Transverse colon (tissue), 4 donors: ENCODE data around the gene SIK3. TPM values are rescaled to one million over a fixed set of nuclear protein-coding genes. Genes with fewer than 3 reads are reported as not detected.
A peak's percentile ranks its signal among the peaks of the same experiment; 100 is the strongest.

Source experiments
- DNase-seq: peaks from one replicate; pipeline ENCODE4 v3.0.0-alpha.2; 2019
- H3K27ac ChIP-seq, 4 donors: fragments of 200-600 bp; sonication (generic); 2 replicates each; pipeline ENCODE4 v1.5.1; 2016 to 2018; ENCODE audit warnings: inconsistent platforms in 4 of 4
- H3K27me3 ChIP-seq: fragments of 200-600 bp; sonication (generic); 2 replicates; pipeline ENCODE4 v1.5.1; 2017; ENCODE audit warnings: inconsistent platforms
- H3K36me3 ChIP-seq, 4 donors: fragments of 200-600 bp; sonication (generic); 2 replicates each; pipeline ENCODE4 v1.5.1; 2017 to 2019; ENCODE audit warnings: inconsistent platforms in 4 of 4
- H3K4me1 ChIP-seq, 4 donors: fragments of 200-600 bp; sonication (generic); 2 replicates each; pipeline ENCODE4 v1.5.1; 2017 to 2020; ENCODE audit warnings: inconsistent platforms in 4 of 4
- H3K4me3 ChIP-seq, 4 donors: fragments of 200-600 bp; sonication (generic); 1 replicate in 1 of 4; 2 replicates in 3 of 4; pipeline versions ENCODE4 v1.5.1 to v1.6.1; 2017 to 2019; ENCODE audit warnings: inconsistent platforms in 4 of 4
- H3K9me3 ChIP-seq, 2 donors: fragments of 200-600 bp; sonication (generic); 2 replicates each; pipeline ENCODE4 v1.5.1; 2017 to 2019; ENCODE audit warnings: inconsistent platforms in 2 of 2
- EP300 ChIP-seq: sonication (generic); formaldehyde crosslinking; IDR thresholded peaks from one replicate; pipeline ENCODE4 v1.6.1; 2017; ENCODE audit warnings: antibody characterized with exemption, low read depth
- POLR2A ChIP-seq: fragments of 450-650 bp; IDR thresholded peaks from one replicate; pipeline ENCODE4 v1.6.1; 2016; ENCODE audit warnings: antibody characterized with exemption, mild to moderate bottlenecking, moderate library complexity
- POLR2AphosphoS5 ChIP-seq, 3 donors: sonication (generic); formaldehyde crosslinking; IDR thresholded peaks; one replicate each; pipeline ENCODE4 v1.6.1; 2016; ENCODE audit warnings: antibody characterized with exemption in 3 of 3
- WGBS, 2 donors: methylation state at CpG; one replicate each; pipeline ENCODE4 v1.1.5; 2018; ENCODE audit warnings: low coverage in 1 of 2; 5-methylcytosine and 5-hydroxymethylcytosine counted together
- in situ Hi-C, 4 donors: fragments of 200-750 bp; cut with MboI; loops; one replicate each; pipeline versions ENCODE4 v1.15.0 to v1.15.1; 2017; ENCODE audit warnings: low sequenced_read_pairs in 3 of 4, low pct_ligation_motif_present in 1 of 4, low pct_unique_long_range_greater_than_20kb in 1 of 4
- intact Hi-C: fragments of 100-400 bp; cut with DNase I; formaldehyde crosslinking; loops from one replicate; pipeline ENCODE4 v1.15.1; 2023; ENCODE audit warnings: low total_unique reads
- total RNA-seq, 4 donors: library from RNA; depleted of rRNA; stranded (reverse); fragments of >200 nt; gene quantifications; one replicate each; pipeline ENCODE4 v1.1.0, GENCODE V29; 2016
- TF ChIP-seq, protein P1 (sequence below), 5 experiments: fragments of 200-600 bp in 3 of 5; fragments of 450-650 bp in 2 of 5; sonication (generic) in 3 of 5; IDR thresholded peaks; 1 replicate in 2 of 5; 2 replicates in 3 of 5; pipeline ENCODE4 v1.5.1; 2016 to 2017; ENCODE audit warnings: antibody characterized with exemption in 5 of 5, inconsistent platforms in 3 of 5, mild to moderate bottlenecking in 2 of 5, moderate library complexity in 1 of 5

Gene SIK3
- total RNA-seq, 4 donors from 2014 or later, result 35.6 to 68.6 (median 38.9) TPM

DNA sequence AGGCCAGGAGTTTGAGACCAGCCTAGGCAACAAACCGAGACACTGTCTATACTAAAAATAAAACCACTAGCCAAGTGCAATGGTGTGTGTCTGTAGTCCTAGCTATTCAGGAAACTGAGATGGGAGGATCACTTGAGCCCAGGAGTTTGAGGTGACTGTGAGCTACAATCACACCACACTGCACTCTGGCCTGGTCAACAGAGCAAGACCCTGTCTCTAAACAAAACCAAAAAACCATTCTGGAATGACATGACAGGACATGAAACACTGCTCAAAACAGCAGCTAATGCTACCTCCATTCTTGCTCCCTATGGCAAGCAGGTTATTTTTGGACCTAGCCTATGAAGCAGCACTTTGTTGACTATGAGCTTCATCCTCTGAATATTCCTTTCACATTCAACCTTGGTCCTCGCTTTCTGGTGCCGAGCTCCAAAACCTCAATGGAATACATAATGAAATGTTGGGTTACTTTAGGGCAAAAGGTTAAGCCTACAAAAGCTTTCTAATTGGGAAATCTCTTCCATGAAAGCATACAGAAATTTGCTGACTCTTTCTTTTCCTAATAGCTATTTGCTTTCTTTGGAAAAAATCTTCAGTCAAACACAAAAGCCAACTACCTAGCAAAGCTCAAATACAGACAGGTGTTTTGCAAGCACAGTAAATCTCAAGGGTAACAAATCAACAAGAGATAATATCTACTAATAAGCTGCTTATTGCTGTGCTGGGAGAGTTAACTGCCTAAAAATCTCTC lies 21.1 kb downstream of the SIK3 start:
- TF ChIP-seq EP300 (no peak), POLR2AphosphoS5 (IDR thresholded peaks at IDR 0.05) (no peak), POLR2A (no peak)
- TF ChIP-seq, protein P1, sequence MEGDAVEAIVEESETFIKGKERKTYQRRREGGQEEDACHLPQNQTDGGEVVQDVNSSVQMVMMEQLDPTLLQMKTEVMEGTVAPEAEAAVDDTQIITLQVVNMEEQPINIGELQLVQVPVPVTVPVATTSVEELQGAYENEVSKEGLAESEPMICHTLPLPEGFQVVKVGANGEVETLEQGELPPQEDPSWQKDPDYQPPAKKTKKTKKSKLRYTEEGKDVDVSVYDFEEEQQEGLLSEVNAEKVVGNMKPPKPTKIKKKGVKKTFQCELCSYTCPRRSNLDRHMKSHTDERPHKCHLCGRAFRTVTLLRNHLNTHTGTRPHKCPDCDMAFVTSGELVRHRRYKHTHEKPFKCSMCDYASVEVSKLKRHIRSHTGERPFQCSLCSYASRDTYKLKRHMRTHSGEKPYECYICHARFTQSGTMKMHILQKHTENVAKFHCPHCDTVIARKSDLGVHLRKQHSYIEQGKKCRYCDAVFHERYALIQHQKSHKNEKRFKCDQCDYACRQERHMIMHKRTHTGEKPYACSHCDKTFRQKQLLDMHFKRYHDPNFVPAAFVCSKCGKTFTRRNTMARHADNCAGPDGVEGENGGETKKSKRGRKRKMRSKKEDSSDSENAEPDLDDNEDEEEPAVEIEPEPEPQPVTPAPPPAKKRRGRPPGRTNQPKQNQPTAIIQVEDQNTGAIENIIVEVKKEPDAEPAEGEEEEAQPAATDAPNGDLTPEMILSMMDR (IDR thresholded peaks at IDR 0.05), result no peak
- H3K9me3 ChIP-seq, result no peaks in the 10 kb centered on the region
- in situ Hi-C loops, result loop anchor here in 1 of 4 donors (25.0 kb wide), 1 partner anchor 90 kb away; no protein-coding TSS in a partner anchor
- no peak overlapping the region for H3K27ac ChIP-seq
- intact Hi-C loops, result no loop called here
- H3K36me3 ChIP-seq, result no peaks in the 10 kb centered on the region
- WGBS, 2 donors, result 81 to 85% methylated on average over 2 to 3 of the region's 3 CpGs
- no peak overlapping the region for H3K4me3 ChIP-seq
- no peak for DNase-seq
- H3K27me3 ChIP-seq, result no peaks in the 10 kb centered on the region
- peaks cover 21 to 75% (median 29%) of the 10 kb centered on the region in 4 donors for H3K4me1 ChIP-seq

DNA sequence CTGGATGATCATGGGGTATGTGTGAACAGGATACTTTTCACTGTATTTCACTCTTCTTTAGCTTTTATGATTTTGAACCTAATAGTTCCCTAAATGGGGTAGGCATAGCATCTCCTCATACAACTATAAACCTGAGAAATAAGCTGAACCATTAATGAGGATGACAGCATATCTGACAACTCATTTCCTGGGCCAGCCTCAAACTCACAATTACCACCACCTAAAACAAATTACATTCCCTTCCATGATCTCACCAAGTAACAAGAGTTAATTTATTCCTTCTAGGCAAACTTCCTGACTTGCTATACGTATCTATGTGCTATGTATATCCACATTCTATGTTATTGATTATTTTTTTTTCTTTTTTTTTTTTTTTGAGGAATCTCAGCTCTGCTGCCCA lies 23.0 kb downstream of the SIK3 start:
- no peaks in the 10 kb centered on the region for H3K27me3 ChIP-seq
- peaks cover 23 to 81% (median 43%) of the 10 kb centered on the region in 4 donors for H3K4me1 ChIP-seq
- H3K27ac ChIP-seq, result no peak overlapping the region
- H3K4me3 ChIP-seq, result no peak overlapping the region
- intact Hi-C loops, result no loop called here
- H3K9me3 ChIP-seq, result no peaks in the 10 kb centered on the region
- in situ Hi-C loops, result loop anchor here in 1 of 4 donors (25.0 kb wide), 1 partner anchor 88 kb away; no protein-coding TSS in a partner anchor
- WGBS, 2 donors, result 84 to 89% methylated on average over 1 of the region's 1 CpG
- TF ChIP-seq, protein P1 (IDR thresholded peaks at IDR 0.05), result no peak
- TF ChIP-seq POLR2AphosphoS5 (IDR thresholded peaks at IDR 0.05), result no peak
- H3K36me3 ChIP-seq, result no peaks in the 10 kb centered on the region
- DNase-seq, result no peak

DNA sequence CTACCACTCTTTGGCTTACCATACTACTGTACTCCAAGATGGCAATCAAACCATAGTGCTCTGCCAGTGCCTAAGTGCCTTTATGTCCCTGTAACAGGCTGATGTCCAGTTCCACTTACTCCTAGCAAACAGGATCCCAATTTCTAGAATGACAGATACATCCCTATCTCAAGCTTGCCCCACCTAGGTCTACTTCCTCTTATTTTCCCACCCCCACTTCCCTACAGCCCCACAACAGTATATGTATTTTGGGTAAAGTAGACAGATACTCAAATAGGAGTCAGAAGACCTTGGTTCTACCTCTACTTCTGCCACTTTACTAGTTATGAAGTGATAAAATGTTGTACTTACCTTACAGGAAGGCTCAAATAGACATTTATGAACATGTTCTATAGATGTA lies 24.1 kb downstream of the SIK3 start:
- intact Hi-C loops, result no loop called here
- no peak overlapping the region for H3K27ac ChIP-seq
- in situ Hi-C loops, result no loop called here
- peaks cover 23 to 77% (median 43%) of the 10 kb centered on the region in 4 donors for H3K4me1 ChIP-seq
- H3K4me3 ChIP-seq, result no peak overlapping the region
- TF ChIP-seq EP300 (no peak), POLR2A (no peak), POLR2AphosphoS5 (IDR thresholded peaks at IDR 0.05) (no peak)
- TF ChIP-seq, protein P1 (IDR thresholded peaks at IDR 0.05), result no peak
- DNase-seq, result no peak
- no peaks in the 10 kb centered on the region for H3K36me3 ChIP-seq
- H3K9me3 ChIP-seq, result no peaks in the 10 kb centered on the region
- H3K27me3 ChIP-seq, result no peaks in the 10 kb centered on the region

DNA sequence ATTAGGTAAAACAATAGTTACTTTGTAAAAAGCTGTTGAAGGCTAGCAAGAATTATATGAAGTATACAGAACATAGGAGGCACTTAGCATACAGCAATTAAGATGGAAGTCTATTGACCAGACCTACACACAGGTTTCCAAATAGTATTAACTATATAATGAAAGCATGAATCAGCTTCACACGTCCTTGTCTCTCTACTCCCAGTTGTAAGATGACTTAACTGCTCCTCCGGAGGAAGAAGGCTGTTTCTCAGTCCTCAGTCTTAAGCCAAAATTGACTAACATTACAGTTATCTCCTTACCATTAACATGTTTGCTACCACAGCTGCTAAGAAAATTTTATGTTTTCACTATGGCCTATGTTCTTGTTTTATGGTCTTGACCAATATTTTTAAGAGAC lies 24.7 kb downstream of the SIK3 start:
- Histone ChIP-seq H3K27me3 (no peaks in the 10 kb centered on the region), H3K4me3 (no peak overlapping the region), H3K4me1 (peaks cover 23 to 74% (median 43%) of the 10 kb centered on the region in 4 donors), H3K27ac (peak overlapping the region in 1 of 4 donors; percentile 21), H3K9me3 (no peaks in the 10 kb centered on the region), H3K36me3 (no peaks in the 10 kb centered on the region)
- DNase-seq, result no peak
- intact Hi-C loops, result no loop called here
- TF ChIP-seq POLR2A (no peak), EP300 (no peak), POLR2AphosphoS5 (IDR thresholded peaks at IDR 0.05) (no peak)
- TF ChIP-seq, protein P1 (IDR thresholded peaks at IDR 0.05), result no peak
- WGBS, 2 donors, result 39 to 47% methylated on average over 2 of the region's 2 CpGs
- in situ Hi-C loops, result no loop called here
